GM19099 (cell line): ENCODE results near the gene IL10.

Experiments
- POLR2A ChIP-seq: IDR thresholded peaks from 3 replicates; pipeline ENCODE4 v1.6.1; 2011; ENCODE audit warnings: low read depth; ENCODE audit not compliant: insufficient read length; ENCODE audit errors: extremely low read depth

IL10 gene

DNA sequence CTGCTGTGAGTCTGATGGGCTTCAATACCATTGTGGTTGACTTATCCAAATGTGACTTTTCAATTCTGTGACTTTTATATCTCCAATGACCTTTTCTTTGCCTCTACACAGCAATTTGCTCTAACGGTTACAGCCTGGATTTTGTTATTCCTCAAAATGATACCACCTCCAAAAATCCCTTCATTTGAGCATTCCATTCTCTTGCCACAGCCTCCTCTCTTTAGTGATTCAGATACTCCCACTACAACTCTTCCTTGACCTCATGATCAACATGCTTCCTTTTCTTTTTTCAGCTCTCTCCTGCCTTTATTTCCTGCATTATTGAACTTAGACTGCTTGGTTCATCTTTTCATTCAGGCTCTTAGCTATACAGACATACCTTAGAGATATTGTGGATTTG is 18.3 kb downstream of the IL10 start:
- no peak for TF ChIP-seq POLR2A

GRCh38 chr1:206753141-206753540 is 19.2 kb downstream of the IL10 start:
- no peak for TF ChIP-seq POLR2A

GRCh38 chr1:206752481-206752880 is 19.8 kb downstream of the IL10 start:
- no peak for TF ChIP-seq POLR2A

DNA sequence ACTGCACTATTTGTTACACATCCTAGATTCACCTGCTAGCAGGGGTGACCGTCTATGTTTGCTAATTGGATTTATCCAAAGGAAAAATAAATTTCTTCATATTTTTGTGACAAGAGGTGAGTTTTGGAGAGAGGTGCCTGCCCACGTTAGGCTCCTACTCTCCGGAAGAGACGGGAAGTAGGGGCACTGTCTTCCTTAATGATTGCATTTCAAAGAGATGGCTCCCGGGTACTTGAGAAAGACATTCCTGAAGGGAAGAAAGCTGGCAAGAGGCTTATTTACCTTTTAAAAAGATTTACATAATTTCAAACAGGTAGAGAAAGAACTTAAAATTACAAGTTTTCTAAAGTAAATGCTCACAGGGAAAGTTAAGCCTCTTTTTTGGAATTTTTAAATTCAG is 20.4 kb downstream of the IL10 start:
- TF ChIP-seq POLR2A, result no peak

DNA sequence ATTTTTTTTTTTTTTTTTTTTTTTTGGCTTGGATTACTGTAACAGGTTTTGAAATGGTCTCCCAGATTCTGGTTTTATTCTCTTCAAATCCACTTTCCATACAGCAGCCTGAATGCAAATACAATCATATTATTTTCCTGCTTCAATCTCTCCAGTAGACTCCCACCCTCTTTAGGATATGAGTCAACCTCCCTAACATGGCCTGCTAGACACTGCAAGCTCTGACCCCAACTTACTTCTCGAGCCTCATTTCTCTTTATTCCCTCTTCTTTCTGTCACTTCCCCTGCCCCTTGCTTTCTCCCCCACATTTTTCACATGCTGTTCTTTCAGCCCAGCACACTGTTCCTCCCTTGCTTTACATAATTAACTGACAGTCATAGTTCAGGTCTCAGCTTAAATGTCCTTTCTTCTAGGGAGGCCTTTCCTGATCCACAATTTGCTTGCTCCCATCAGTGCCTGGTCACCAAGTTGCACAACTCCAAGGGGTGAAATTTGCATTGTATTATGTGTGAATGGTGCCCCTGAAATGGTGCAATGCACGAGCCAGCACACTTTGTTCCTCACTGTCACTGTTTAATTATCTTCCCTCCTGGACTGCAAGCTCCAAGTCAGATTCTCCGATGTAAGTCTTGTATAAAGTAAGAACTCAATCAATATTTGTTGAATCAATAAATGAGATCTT is 23.8 kb downstream of the IL10 start:
- TF ChIP-seq POLR2A, result no peak

GRCh38 chr1:206745301-206745700 is 27.0 kb downstream of the IL10 start:
- no peak for TF ChIP-seq POLR2A

GRCh38 chr1:206744683-206745082 is 27.6 kb downstream of the IL10 start:
- TF ChIP-seq POLR2A, result no peak

- no peak for TF ChIP-seq POLR2A
Measured at GRCh38 chr1:206742719-206743383, 29.4 kb downstream of the IL10 start.

GRCh38 chr1:206741142-206741701 is 31.1 kb downstream of the IL10 start:
- no peak for TF ChIP-seq POLR2A

DNA sequence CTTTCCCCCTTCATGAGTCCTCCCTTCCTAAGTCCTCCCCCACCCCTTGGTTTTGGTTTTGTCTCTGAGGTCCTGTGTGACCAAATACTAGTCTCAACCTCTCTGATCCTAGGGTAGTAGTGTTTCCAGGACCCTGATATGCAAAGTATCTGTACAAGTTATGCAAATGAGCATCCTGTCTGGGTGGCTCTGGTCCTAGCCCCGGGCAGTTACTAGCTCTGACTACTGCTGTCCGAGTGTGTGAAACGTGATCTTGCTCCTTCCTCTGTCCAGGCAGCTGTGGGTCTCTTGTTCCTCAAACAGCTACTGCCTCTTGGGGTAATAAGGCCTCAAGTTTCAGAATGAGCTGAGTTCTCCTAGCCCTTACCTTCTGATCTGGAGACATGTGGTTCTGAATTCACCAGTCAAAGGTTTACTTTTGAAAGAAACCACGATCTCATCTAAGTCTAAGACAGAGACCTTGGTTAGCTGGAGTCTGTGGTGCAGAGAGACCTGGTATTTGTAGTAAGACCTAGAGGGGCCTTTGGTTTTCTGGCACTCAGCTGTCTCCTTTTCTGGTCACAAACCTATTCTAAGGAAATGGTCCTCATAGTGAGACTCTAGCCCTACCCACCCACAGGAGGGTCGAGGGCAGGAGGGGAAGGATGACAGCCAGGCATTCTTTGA is 32.8 kb downstream of the IL10 start:
- peak; percentile 52 for TF ChIP-seq POLR2A

DNA sequence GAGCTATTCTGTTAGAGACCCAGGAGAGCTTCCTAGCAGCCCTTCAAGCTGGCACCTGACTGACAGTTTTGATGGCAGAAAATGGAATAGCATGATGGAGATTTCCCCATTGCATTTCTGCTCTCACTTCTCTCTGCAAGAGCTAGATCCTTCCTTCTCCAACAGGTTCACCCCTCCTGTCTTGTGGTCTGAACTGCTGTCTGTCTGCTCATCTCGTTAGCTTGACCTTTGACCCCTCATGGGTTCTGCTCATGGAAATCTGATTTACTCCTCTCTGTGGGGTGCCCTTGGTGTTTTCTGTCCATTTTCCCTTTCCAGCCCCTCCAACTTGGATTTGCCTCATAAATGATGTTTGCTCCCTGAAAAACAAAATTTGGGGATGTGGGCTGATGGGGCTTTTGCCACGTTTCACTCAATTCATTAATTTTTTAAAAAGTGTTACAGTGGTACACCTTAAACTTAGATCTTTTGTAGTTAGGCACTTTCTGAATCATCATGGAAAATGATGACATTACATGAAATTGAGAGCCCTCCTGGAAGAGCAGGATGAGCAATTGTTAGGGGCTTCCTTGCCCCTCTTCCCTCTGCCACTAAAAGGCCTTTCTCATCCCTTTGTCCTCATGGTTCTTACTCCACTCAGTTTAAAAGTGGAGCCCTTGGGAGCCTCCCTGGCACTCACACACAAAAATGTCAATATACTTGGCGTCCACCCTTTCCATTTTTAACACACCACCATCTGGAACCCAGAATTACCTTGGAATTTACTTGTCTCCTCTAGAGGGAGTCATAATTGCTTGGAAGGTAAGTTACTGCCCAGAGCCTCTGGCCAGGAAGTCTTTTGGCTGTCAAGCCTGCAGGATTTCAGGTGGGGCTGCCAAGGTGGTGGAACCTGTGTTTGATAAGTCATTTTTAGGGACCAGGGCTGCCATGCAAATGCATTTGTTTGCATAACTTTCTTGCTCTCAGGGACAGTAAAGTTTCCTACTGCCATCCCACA is 33.6 kb downstream of the IL10 start:
- no peak for TF ChIP-seq POLR2A

- no peak for TF ChIP-seq POLR2A
Measured at GRCh38 chr1:206737729-206738201, 34.5 kb downstream of the IL10 start.

DNA sequence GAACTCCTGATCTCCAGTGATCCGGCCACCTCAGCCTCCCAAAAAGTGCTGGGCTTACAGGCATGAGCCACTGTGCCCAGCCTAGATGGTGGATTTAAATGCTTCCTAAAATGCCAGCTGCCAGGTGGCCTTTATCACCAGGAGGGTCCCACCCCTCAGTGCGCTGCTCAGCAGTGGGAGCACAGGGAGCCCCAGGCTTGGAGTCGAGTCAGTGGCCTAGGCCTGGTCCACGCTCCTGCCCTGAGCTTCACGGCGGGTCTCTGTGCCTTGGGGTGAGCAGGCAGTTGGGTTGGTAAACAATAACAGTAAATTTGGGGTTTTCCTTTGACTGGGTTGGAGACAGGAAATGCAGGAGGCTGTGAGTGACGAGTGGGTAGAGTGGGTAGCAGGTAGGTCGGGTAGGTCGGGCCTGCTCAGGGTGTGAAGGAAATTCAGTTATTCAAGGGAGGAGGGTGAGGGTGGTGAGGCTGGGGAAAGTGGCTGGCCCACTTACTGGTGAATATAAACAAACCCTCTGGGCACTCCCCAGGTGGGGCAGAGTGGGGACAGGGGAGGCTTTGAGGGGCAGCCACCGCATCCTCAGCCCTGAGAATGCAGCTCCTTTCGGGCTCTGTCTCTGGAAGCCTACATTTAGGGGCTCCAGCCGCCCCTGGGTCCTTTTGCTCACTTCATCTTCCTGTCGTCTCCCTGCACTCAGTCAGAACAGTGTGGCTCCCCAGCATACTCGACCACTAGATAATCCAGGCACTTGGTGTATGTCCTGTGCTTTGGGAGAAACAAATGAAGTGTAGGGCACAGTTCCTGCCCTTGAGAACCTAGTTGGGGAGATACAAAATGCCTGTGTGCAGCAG is 35.2 kb downstream of the IL10 start:
- TF ChIP-seq POLR2A, result no peak

- TF ChIP-seq POLR2A, result no peak
Measured at GRCh38 chr1:206735553-206736031, 36.7 kb downstream of the IL10 start.

GRCh38 chr1:206734499-206735142 is 37.7 kb downstream of the IL10 start:
- TF ChIP-seq POLR2A, result no peak
